CD4-positive, alpha-beta T cell (primary cell): ENCODE measurements around the gene KCNJ18. TPM values are rescaled to one million over a fixed set of nuclear protein-coding genes. Genes with fewer than 3 reads are reported as not detected.
"Not testable (repeated sequence)": the region's sequence is repeated elsewhere in the genome, so short reads cannot be mapped to it uniquely, and the experiment has no call there.

Experiments
- ATAC-seq: fragments of 200-7000 bp; cut with Tn5 transposase; one replicate; pipeline ENCODE4 v1.10.0; 2022; ENCODE audit warnings: mild to moderate bottlenecking; ENCODE audit not compliant: poor library complexity
- CTCF ChIA-PET: fragments of 350-600 bp; sonication (Branson Sonifier 250); formaldehyde crosslinking; loops from one replicate; lab custom pipeline; 2021; ENCODE audit warnings: antibody characterized with exemption, inconsistent platforms; lab: Charles Lee
- POLR2A ChIA-PET: fragments of 350-600 bp; sonication (Branson Sonifier 250); formaldehyde crosslinking; loops from one replicate; lab custom pipeline; 2021; ENCODE audit warnings: antibody characterized with exemption, inconsistent platforms; lab: Charles Lee
- DNase-seq, 14 experiments: peaks; one replicate each; pipeline ENCODE4 v3.0.0-alpha.2; 2013 to 2020; ENCODE audit warnings: mixed read lengths in 2 of 14
- H3K27ac ChIP-seq, 2 donors: one replicate each; pipeline versions ENCODE4 v1.5.1 to v1.7.0; 2013; ENCODE audit warnings: low read length in 2 of 2, low read depth in 1 of 2, mild to moderate bottlenecking in 1 of 2
- H3K27me3 ChIP-seq, 2 experiments: 1 replicate in 1 of 2; 2 replicates in 1 of 2; pipeline versions ENCODE4 v1.6.1 to v1.7.0; 2013; ENCODE audit warnings: low read length in 2 of 2, control low read depth in 1 of 2, mild to moderate bottlenecking in 1 of 2, moderate library complexity in 1 of 2; ENCODE audit not compliant: insufficient read depth in 2 of 2, control insufficient read depth in 1 of 2
- H3K36me3 ChIP-seq: one replicate; pipeline ENCODE4 v1.6.1; 2013; ENCODE audit warnings: low read length, control low read depth; ENCODE audit not compliant: insufficient read depth
- H3K4me1 ChIP-seq: one replicate; pipeline ENCODE4 v1.6.1; 2013; ENCODE audit warnings: low read length, control low read depth; ENCODE audit not compliant: insufficient read depth
- H3K4me3 ChIP-seq: one replicate; pipeline ENCODE4 v1.5.1; 2013; ENCODE audit warnings: mild to moderate bottlenecking, low read length, moderate library complexity
- H3K9me3 ChIP-seq, 2 experiments: 1 replicate in 1 of 2; 2 replicates in 1 of 2; pipeline versions ENCODE4 v1.6.1 to v1.7.0; 2013; ENCODE audit warnings: low read length in 2 of 2, mild to moderate bottlenecking in 2 of 2, control low read depth in 1 of 2, moderate library complexity in 1 of 2; ENCODE audit not compliant: control insufficient read depth in 1 of 2, insufficient read depth in 1 of 2
- H3K27ac Mint-ChIP-seq: one replicate; pipeline ENCODE4 v1.8.0; 2020; ENCODE audit warnings: mixed read lengths
- H3K27me3 Mint-ChIP-seq: one replicate; pipeline ENCODE4 v1.8.0; 2021; ENCODE audit warnings: mixed read lengths
- H3K36me3 Mint-ChIP-seq: one replicate; pipeline ENCODE4 v1.8.0; 2021; ENCODE audit warnings: low read depth, mixed read lengths
- H3K4me1 Mint-ChIP-seq: one replicate; pipeline ENCODE4 v1.8.0; 2021; ENCODE audit warnings: low read depth, mixed read lengths
- H3K4me3 Mint-ChIP-seq: one replicate; pipeline ENCODE4 v1.8.0; 2020; ENCODE audit warnings: mild to moderate bottlenecking, mixed read lengths
- H3K9me3 Mint-ChIP-seq: one replicate; pipeline ENCODE4 v1.8.0; 2020; ENCODE audit warnings: mixed read lengths
- intact Hi-C, 2 experiments: fragments of 100-400 bp; cut with DNase I in 1 of 2; cut with micrococcal nuclease in 1 of 2; formaldehyde crosslinking; loops; one replicate each; pipeline versions ENCODE4 v1.15.1 to v1.9.0; 2023 to 2025; cut with DNase I, micrococcal nuclease
- total RNA-seq, 174 experiments: library from RNA in 2 of 174; stranded (reverse) in 2 of 174; gene quantifications; one replicate each; pipeline ENCODE4 v1.2.3 and lab custom pipeline; 2021 to 2026

The KCNJ18 gene
- total RNA-seq, 2 experiments from 2014 or later: not detected

GRCh38 chr17:21737015-21737580 is 44.8 kb downstream of the KCNJ18 start:
- POLR2A ChIA-PET, H3K27me3 ChIP-seq, intact Hi-C loops, H3K4me3 ChIP-seq, CTCF ChIA-PET, H3K27me3 Mint-ChIP-seq, H3K4me3 Mint-ChIP-seq, H3K36me3 Mint-ChIP-seq, ATAC-seq, H3K27ac ChIP-seq, H3K4me1 ChIP-seq, H3K36me3 ChIP-seq, H3K9me3 Mint-ChIP-seq, H3K4me1 Mint-ChIP-seq, DNase-seq, H3K9me3 ChIP-seq, H3K27ac Mint-ChIP-seq: not testable (repeated sequence)

DNA sequence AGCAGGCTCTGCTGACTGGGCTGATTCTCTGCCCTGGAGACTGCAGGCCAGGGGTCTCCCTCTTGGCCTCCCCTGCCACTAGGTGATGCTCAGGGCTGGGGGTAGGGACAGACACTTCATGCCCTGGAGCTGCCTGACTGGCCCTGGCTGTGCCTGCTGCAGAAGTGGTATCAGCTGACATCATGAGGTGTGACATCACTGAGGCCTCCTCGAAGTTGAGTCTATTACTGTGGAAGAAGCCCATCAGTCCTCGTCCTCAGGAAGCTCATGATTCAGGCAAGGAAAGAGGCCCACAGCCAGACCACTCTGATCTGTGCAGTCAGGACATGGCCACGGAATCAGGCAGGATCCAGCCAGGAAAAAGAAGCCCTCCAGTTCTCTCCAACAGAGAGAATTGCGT is 45.9 kb downstream of the KCNJ18 start:
- H3K4me1 ChIP-seq, H3K9me3 Mint-ChIP-seq, H3K27me3 Mint-ChIP-seq, POLR2A ChIA-PET, H3K36me3 ChIP-seq, H3K27ac Mint-ChIP-seq, H3K4me3 Mint-ChIP-seq, H3K27ac ChIP-seq, H3K4me3 ChIP-seq, H3K27me3 ChIP-seq, ATAC-seq, intact Hi-C loops, H3K36me3 Mint-ChIP-seq, DNase-seq, H3K4me1 Mint-ChIP-seq, CTCF ChIA-PET: not testable (repeated sequence)
- peaks cover 0 to 16% of the 10 kb centered on the region in 2 experiments for H3K9me3 ChIP-seq

- H3K36me3 Mint-ChIP-seq, H3K27me3 ChIP-seq, intact Hi-C loops, H3K4me3 ChIP-seq, H3K27ac Mint-ChIP-seq, ATAC-seq, H3K4me1 Mint-ChIP-seq, H3K4me3 Mint-ChIP-seq, H3K27me3 Mint-ChIP-seq, CTCF ChIA-PET, H3K27ac ChIP-seq, H3K4me1 ChIP-seq, POLR2A ChIA-PET, DNase-seq, H3K9me3 Mint-ChIP-seq, H3K36me3 ChIP-seq: not testable (repeated sequence)
- H3K9me3 ChIP-seq: peaks cover 0 to 16% of the 10 kb centered on the region in 2 experiments
These were observed 46.7 kb downstream of the KCNJ18 start for GRCh38 chr17:21738877-21739474.

DNA sequence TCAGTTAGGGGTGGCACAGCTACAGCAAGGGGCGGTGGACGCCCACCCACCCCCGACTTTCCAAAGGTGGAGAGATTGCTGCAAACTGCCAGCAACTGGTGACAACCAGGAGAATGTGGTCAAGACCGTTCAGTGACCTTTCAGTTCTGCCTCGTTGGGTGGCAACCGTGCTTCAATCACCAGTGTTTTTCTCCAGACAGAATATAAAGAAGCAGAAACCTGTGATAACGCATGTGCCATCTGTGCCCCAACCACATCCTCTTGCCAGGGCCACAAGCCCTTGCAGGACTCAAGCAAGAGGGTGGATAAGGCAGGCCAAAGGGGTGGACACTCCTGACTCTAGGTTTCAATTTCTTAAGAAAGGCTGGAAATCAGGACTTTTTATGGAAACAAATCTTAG is 47.2 kb downstream of the KCNJ18 start:
- H3K36me3 ChIP-seq, DNase-seq, H3K9me3 Mint-ChIP-seq, POLR2A ChIA-PET, H3K27ac Mint-ChIP-seq, H3K4me3 Mint-ChIP-seq, H3K4me1 ChIP-seq, CTCF ChIA-PET, H3K27me3 Mint-ChIP-seq, H3K36me3 Mint-ChIP-seq, H3K4me1 Mint-ChIP-seq, H3K4me3 ChIP-seq, ATAC-seq, H3K27ac ChIP-seq, H3K27me3 ChIP-seq, intact Hi-C loops: not testable (repeated sequence)
- H3K9me3 ChIP-seq: peaks cover 0 to 16% of the 10 kb centered on the region in 2 experiments

- H3K9me3 ChIP-seq: peaks cover 0 to 16% of the 10 kb centered on the region in 2 experiments
- POLR2A ChIA-PET, H3K27me3 Mint-ChIP-seq, ATAC-seq, H3K27ac ChIP-seq, H3K4me3 Mint-ChIP-seq, intact Hi-C loops, H3K4me1 Mint-ChIP-seq, H3K36me3 ChIP-seq, H3K27me3 ChIP-seq, H3K4me3 ChIP-seq, H3K27ac Mint-ChIP-seq, H3K9me3 Mint-ChIP-seq, CTCF ChIA-PET, H3K36me3 Mint-ChIP-seq, DNase-seq, H3K4me1 ChIP-seq: not testable (repeated sequence)
These were observed 48.5 kb downstream of the KCNJ18 start for GRCh38 chr17:21740836-21741235.

DNA sequence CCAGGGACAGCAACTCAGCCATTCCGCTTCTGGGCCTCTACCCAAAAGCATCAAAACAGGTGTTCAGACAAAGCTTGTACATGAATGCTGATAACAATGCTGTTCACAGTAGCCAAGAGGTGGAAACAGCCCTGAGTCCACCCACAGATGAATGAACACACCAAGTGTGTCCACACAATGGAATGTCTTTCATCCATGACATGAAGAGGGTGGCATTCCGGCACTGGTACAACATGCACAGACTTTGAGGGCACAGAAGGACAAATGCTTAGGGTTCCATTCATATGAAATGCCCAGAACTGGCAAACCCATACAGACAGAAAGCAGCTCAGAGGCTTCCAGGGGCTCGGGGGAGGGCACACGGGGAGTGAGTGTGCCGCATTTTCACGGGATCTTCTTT is 49.2 kb downstream of the KCNJ18 start:
- H3K4me1 Mint-ChIP-seq, H3K27me3 Mint-ChIP-seq, POLR2A ChIA-PET, DNase-seq, intact Hi-C loops, H3K36me3 ChIP-seq, CTCF ChIA-PET, H3K9me3 Mint-ChIP-seq, H3K4me3 Mint-ChIP-seq, H3K36me3 Mint-ChIP-seq, H3K27ac Mint-ChIP-seq, H3K27ac ChIP-seq, H3K4me3 ChIP-seq, H3K4me1 ChIP-seq, H3K27me3 ChIP-seq, ATAC-seq: not testable (repeated sequence)
- peaks cover 0 to 16% of the 10 kb centered on the region in 2 experiments for H3K9me3 ChIP-seq
